Measurements from ENCODE around the gene MRTO4.

GRCh38 chr1:19222573-19222972 is 29.0 kb upstream of the MRTO4 start:
- TF ChIP-seq POLR2A (IDR thresholded peaks at IDR 0.05): no peak
- TF ChIP-seq CTCF (IDR thresholded peaks at IDR 0.05): no peak
